Mesenchymal stem cell (in vitro differentiated cells and primary cell): ENCODE measurements around the gene UNC5B.

ENCODE experiments used
- DNase-seq: peaks from one replicate; pipeline ENCODE4 v3.0.0-alpha.2; 2013
- H2AFZ ChIP-seq: one replicate; pipeline ENCODE4 v1.6.1; 2013; ENCODE audit warnings: low read depth, mild to moderate bottlenecking, control low read depth, inconsistent platforms, low read length, moderate library complexity
- H2AK5ac ChIP-seq: 2 replicates; pipeline ENCODE4 v1.6.1; 2013; ENCODE audit warnings: low read length, moderate library complexity, mild to moderate bottlenecking, inconsistent platforms; ENCODE audit not compliant: severe bottlenecking
- H2BK120ac ChIP-seq: one replicate; pipeline ENCODE4 v1.6.1; 2013; ENCODE audit warnings: low read depth, mild to moderate bottlenecking, inconsistent platforms, low read length, moderate library complexity
- H2BK12ac ChIP-seq, 2 experiments: one replicate each; pipeline ENCODE4 v1.6.1; 2013; ENCODE audit warnings: inconsistent platforms in 2 of 2, low read length in 2 of 2, mild to moderate bottlenecking in 2 of 2, moderate library complexity in 2 of 2, control low read depth in 1 of 2
- H2BK15ac ChIP-seq: one replicate; pipeline ENCODE4 v1.6.1; 2013; ENCODE audit warnings: mild to moderate bottlenecking, low read depth, inconsistent platforms; ENCODE audit not compliant: poor library complexity, severe bottlenecking
- H2BK5ac ChIP-seq: 2 replicates; pipeline ENCODE4 v1.6.1; 2013; ENCODE audit warnings: low read depth, mild to moderate bottlenecking, low read length, control low read depth, inconsistent platforms; ENCODE audit not compliant: poor library complexity, severe bottlenecking
- H3K14ac ChIP-seq, 2 experiments: one replicate each; pipeline ENCODE4 v1.6.1; 2013; ENCODE audit warnings: inconsistent platforms in 2 of 2, low read length in 2 of 2, control low read depth in 1 of 2, mild to moderate bottlenecking in 1 of 2, moderate library complexity in 1 of 2
- H3K18ac ChIP-seq, 2 experiments: one replicate each; pipeline ENCODE4 v1.6.1; 2013; ENCODE audit warnings: inconsistent platforms in 2 of 2, low read length in 2 of 2, control low read depth in 1 of 2, low read depth in 1 of 2, mild to moderate bottlenecking in 1 of 2
- H3K23ac ChIP-seq, 2 experiments: one replicate each; pipeline ENCODE4 v1.6.1; 2013; ENCODE audit warnings: inconsistent platforms in 2 of 2, low read length in 2 of 2, mild to moderate bottlenecking in 2 of 2, moderate library complexity in 2 of 2, control low read depth in 1 of 2
- H3K27ac ChIP-seq: 2 replicates; pipeline ENCODE4 v1.5.1; 2013; ENCODE audit warnings: mild to moderate bottlenecking, moderate library complexity, low read length, control low read depth, inconsistent platforms; ENCODE audit not compliant: poor library complexity, severe bottlenecking
- H3K27me3 ChIP-seq, 2 experiments: 2 replicates each; pipeline versions ENCODE4 v1.6.1 to v1.7.0; 2013; ENCODE audit warnings: low read length in 2 of 2, mild to moderate bottlenecking in 2 of 2, moderate library complexity in 2 of 2, control low read depth in 1 of 2, inconsistent platforms in 1 of 2; ENCODE audit not compliant: control insufficient read depth in 1 of 2, insufficient read depth in 1 of 2
- H3K36me3 ChIP-seq, 2 experiments: 2 replicates each; pipeline versions ENCODE4 v1.6.1 to v1.7.0; 2013; ENCODE audit warnings: low read length in 2 of 2, control low read depth in 1 of 2, inconsistent platforms in 1 of 2, low read depth in 1 of 2, mild to moderate bottlenecking in 1 of 2; ENCODE audit not compliant: insufficient read depth in 2 of 2, control insufficient read depth in 1 of 2
- H3K4ac ChIP-seq, 2 experiments: one replicate each; pipeline ENCODE4 v1.6.1; 2013; ENCODE audit warnings: inconsistent platforms in 2 of 2, low read length in 2 of 2, mild to moderate bottlenecking in 2 of 2, moderate library complexity in 2 of 2, control low read depth in 1 of 2, low read depth in 1 of 2
- H3K4me1 ChIP-seq: 2 replicates; pipeline ENCODE4 v1.6.1; 2013; ENCODE audit warnings: low read depth, low read length, control low read depth; ENCODE audit not compliant: control insufficient read depth, insufficient read depth
- H3K4me2 ChIP-seq: 2 replicates; pipeline ENCODE4 v1.6.1; 2013; ENCODE audit warnings: low read length, mild to moderate bottlenecking, inconsistent platforms; ENCODE audit not compliant: poor library complexity, severe bottlenecking
- H3K4me3 ChIP-seq, 2 experiments: 2 replicates each; pipeline versions ENCODE4 v1.5.1 to v1.7.0; 2013; ENCODE audit warnings: low read length in 2 of 2, mild to moderate bottlenecking in 2 of 2, control low read depth in 1 of 2, low read depth in 1 of 2; ENCODE audit not compliant: insufficient read depth in 1 of 2
- H3K79me1 ChIP-seq: replicated peaks from 2 replicates; pipeline ENCODE4 v1.6.1; 2013; ENCODE audit warnings: mild to moderate bottlenecking, control low read depth, low read length, inconsistent platforms; ENCODE audit not compliant: poor library complexity, severe bottlenecking
- H3K9ac ChIP-seq: 2 replicates; pipeline ENCODE4 v1.7.0; 2013; ENCODE audit warnings: mild to moderate bottlenecking, low read length, moderate library complexity
- H3K9me3 ChIP-seq: 2 replicates; pipeline ENCODE4 v1.7.0; 2013; ENCODE audit warnings: mild to moderate bottlenecking, low read length; ENCODE audit not compliant: control insufficient read depth
- H4K8ac ChIP-seq: one replicate; pipeline ENCODE4 v1.6.1; 2013; ENCODE audit warnings: inconsistent platforms, mild to moderate bottlenecking, low read length, moderate library complexity
- H4K91ac ChIP-seq: one replicate; pipeline ENCODE4 v1.6.1; 2013; ENCODE audit warnings: mild to moderate bottlenecking, low read length, inconsistent platforms
- WGBS: methylation state at CpG from one replicate; pipeline ENCODE4 v1.1.7; 2013; ENCODE audit warnings: mixed read lengths; 5-methylcytosine and 5-hydroxymethylcytosine counted together

Gene UNC5B

DNA sequence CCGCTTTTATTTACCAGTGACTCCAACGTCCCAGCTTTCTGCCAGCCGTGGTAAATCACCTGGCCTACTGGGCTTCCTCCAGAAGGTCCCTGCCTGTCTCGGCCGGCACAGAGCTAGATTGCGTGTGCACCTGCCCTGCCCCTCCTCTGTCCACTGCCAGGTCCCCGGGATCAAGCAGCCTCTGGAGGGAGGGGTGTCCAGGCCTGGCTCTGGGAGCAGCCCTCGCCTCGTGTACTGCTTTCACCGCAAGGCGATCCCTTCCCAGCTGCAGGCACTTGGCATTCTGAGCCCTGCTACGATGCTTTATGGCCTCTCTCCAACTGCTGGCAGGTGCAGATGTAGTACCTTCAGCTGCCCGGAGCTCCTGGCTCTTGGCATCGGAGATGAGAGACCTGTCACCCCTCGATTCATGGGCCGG lies 114.1 kb downstream of the UNC5B start:
- Histone ChIP-seq H2AK5ac (no peak overlapping the region), H2BK12ac (no peak overlapping the region), H3K9me3 (no peaks in the 10 kb centered on the region), H3K4me3 (no peak overlapping the region), H3K4me2 (no peak overlapping the region), H3K18ac (no peak overlapping the region), H3K4ac (no peak overlapping the region), H3K4me1 (no peaks in the 10 kb centered on the region), H2BK15ac (no peak overlapping the region), H3K23ac (no peak overlapping the region), H3K9ac (no peak overlapping the region), H3K27me3 (peaks cover 0 to under 1% of the 10 kb centered on the region in 2 experiments), H3K27ac (no peak overlapping the region), H2AFZ (no peak overlapping the region), H2BK120ac (no peak overlapping the region), H2BK5ac (no peak overlapping the region), H3K14ac (no peak overlapping the region), H3K36me3 (peaks cover 0 to 41% of the 10 kb centered on the region in 2 experiments), H4K8ac (no peak overlapping the region), H4K91ac (no peak overlapping the region), H3K79me1 (no peaks in the 10 kb centered on the region)
- 85% methylated on average over 15 of the region's 16 CpGs for WGBS
- no peak for DNase-seq

GRCh38 chr10:71330789-71331404 lies 118.5 kb downstream of the UNC5B start:
- Histone ChIP-seq H3K14ac (no peak overlapping the region), H3K23ac (no peak overlapping the region), H2AK5ac (no peak overlapping the region)

GRCh38 chr10:71331736-71332135 lies 119.4 kb downstream of the UNC5B start:
- H4K91ac ChIP-seq = no peak overlapping the region
- H3K27ac ChIP-seq = no peak overlapping the region
- WGBS = 87% methylated on average over 4 of the region's 4 CpGs
- no peak overlapping the region for H3K4ac ChIP-seq
- peaks cover 0 to 14% of the 10 kb centered on the region in 2 experiments for H3K36me3 ChIP-seq
- DNase-seq = no peak
- no peak overlapping the region for H4K8ac ChIP-seq
- H3K79me1 ChIP-seq = no peaks in the 10 kb centered on the region
- no peak overlapping the region for H2BK15ac ChIP-seq
- H3K27me3 ChIP-seq = peaks cover 0 to 20% of the 10 kb centered on the region in 2 experiments
- no peak overlapping the region for H2AFZ ChIP-seq
- no peak overlapping the region for H2BK12ac ChIP-seq
- no peak overlapping the region for H3K9ac ChIP-seq
- no peak overlapping the region for H2BK120ac ChIP-seq
- no peak overlapping the region for H3K18ac ChIP-seq
- peaks cover under 1% of the 10 kb centered on the region for H3K4me1 ChIP-seq
- no peak overlapping the region for H3K4me2 ChIP-seq
- H3K23ac ChIP-seq = no peak overlapping the region
- H2AK5ac ChIP-seq = no peak overlapping the region
- no peak overlapping the region for H2BK5ac ChIP-seq
- H3K4me3 ChIP-seq = no peak overlapping the region
- no peaks in the 10 kb centered on the region for H3K9me3 ChIP-seq
- no peak overlapping the region for H3K14ac ChIP-seq

More at GRCh38 chr10:71330789-71331404, 118.5 kb downstream of the UNC5B start:
- Histone ChIP-seq H3K4me2 (no peak overlapping the region), H3K36me3 (peaks cover 0 to 14% of the 10 kb centered on the region in 2 experiments), H2BK5ac (no peak overlapping the region), H3K4me3 (no peak overlapping the region), H3K27ac (no peak overlapping the region), H3K27me3 (peaks cover 0 to 12% of the 10 kb centered on the region in 2 experiments), H3K9ac (no peak overlapping the region), H2BK120ac (no peak overlapping the region), H3K9me3 (no peaks in the 10 kb centered on the region), H2BK15ac (no peak overlapping the region), H3K4me1 (no peaks in the 10 kb centered on the region), H2BK12ac (no peak overlapping the region), H3K4ac (no peak overlapping the region), H3K18ac (no peak overlapping the region), H3K79me1 (no peaks in the 10 kb centered on the region), H4K8ac (no peak overlapping the region), H4K91ac (no peak overlapping the region), H2AFZ (no peak overlapping the region)
- no peak for DNase-seq
- WGBS = 79% methylated on average over 4 of the region's 4 CpGs

GRCh38 chr10:71332466-71332865 lies 120.1 kb downstream of the UNC5B start:
- H4K8ac ChIP-seq = no peak overlapping the region
- no peak for DNase-seq
- H2BK5ac ChIP-seq = no peak overlapping the region
- no peak overlapping the region for H3K18ac ChIP-seq
- H3K4me2 ChIP-seq = no peak overlapping the region
- no peak overlapping the region for H3K4me3 ChIP-seq
- peaks cover 7% of the 10 kb centered on the region for H3K4me1 ChIP-seq
- 89% methylated on average over 5 of the region's 5 CpGs for WGBS
- no peak overlapping the region for H3K23ac ChIP-seq
- no peak overlapping the region for H3K14ac ChIP-seq
- no peak overlapping the region for H2AFZ ChIP-seq
- H3K9me3 ChIP-seq = no peaks in the 10 kb centered on the region
- H2BK15ac ChIP-seq = no peak overlapping the region
- no peak overlapping the region for H3K4ac ChIP-seq
- no peak overlapping the region for H3K9ac ChIP-seq
- H2BK120ac ChIP-seq = no peak overlapping the region
- no peaks in the 10 kb centered on the region for H3K79me1 ChIP-seq
- no peak overlapping the region for H2AK5ac ChIP-seq
- H3K27ac ChIP-seq = no peak overlapping the region
- peaks cover 0 to 14% of the 10 kb centered on the region in 2 experiments for H3K36me3 ChIP-seq
- H3K27me3 ChIP-seq = peaks cover 0 to 24% of the 10 kb centered on the region in 2 experiments
- H4K91ac ChIP-seq = no peak overlapping the region
- no peak overlapping the region for H2BK12ac ChIP-seq
